Loucy (cell line): ENCODE data around the gene DDX39A.

Experiments used
- EZH2phosphoT487 ChIP-seq: fragments of 200-600 bp; IDR thresholded peaks from 2 replicates; pipeline ENCODE4 v1.6.1; 2018; ENCODE audit warnings: antibody characterized with exemption, mild to moderate bottlenecking, moderate library complexity, borderline replicate concordance
- TF ChIP-seq, protein P1 (sequence below): fragments of 200-600 bp; sonication (generic); conservative IDR thresholded peaks from 2 replicates; pipeline ENCODE4 v1.5.1; 2014; ENCODE audit warnings: mild to moderate bottlenecking, antibody characterized with exemption, low read length

DNA sequence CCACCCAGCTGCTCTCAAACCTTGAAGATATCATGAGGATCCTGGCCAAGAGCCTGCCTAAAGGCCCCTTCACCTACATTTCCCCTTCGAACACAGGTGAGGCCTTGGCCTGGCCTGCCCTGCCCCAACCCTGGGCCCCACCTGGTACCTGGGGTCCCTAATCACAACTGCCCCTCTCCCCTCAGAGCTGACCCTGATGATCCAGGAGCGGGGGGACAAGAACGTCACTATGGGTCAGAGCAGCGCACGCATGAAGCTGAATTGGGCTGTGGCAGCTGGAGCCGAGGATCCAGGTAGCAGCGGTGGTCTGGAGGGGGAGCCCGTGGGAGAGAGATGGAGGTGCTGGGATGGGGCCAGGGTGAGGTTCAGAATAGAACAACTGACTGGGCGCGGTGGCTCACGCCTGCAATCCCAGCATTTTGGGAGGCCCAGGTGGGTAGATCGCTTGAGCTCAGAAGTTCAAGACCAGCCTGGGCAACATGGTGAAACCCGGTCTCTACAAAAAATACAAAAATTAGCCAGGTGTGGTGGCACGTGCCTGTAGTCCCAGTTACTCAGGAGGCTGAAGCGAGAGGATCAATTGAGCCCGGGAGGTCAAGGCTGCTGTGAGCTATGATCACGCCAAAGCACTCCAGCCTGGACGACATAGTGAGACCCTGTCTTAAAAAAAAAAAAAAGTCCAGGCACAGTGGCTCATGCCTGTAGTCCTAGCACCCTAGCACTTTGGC lies 17.5 kb downstream of the DDX39A start:
- TF ChIP-seq, protein P1, sequence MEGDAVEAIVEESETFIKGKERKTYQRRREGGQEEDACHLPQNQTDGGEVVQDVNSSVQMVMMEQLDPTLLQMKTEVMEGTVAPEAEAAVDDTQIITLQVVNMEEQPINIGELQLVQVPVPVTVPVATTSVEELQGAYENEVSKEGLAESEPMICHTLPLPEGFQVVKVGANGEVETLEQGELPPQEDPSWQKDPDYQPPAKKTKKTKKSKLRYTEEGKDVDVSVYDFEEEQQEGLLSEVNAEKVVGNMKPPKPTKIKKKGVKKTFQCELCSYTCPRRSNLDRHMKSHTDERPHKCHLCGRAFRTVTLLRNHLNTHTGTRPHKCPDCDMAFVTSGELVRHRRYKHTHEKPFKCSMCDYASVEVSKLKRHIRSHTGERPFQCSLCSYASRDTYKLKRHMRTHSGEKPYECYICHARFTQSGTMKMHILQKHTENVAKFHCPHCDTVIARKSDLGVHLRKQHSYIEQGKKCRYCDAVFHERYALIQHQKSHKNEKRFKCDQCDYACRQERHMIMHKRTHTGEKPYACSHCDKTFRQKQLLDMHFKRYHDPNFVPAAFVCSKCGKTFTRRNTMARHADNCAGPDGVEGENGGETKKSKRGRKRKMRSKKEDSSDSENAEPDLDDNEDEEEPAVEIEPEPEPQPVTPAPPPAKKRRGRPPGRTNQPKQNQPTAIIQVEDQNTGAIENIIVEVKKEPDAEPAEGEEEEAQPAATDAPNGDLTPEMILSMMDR, result no peak
- TF ChIP-seq EZH2phosphoT487, result no peak
